SK-N-SH treated with all-trans-retinoic acid at 6 μM for 48 hours (cell line): ENCODE results near the gene RNF157.

ENCODE experiments used
- ATAC-seq: fragments of 200-7000 bp; cut with Tn5 transposase; 3 replicates; pipeline ENCODE4 v1.9.1; 2020; ENCODE audit warnings: mild to moderate bottlenecking, moderate library complexity
- ARNTL ChIP-seq: fragments of 450-650 bp; formaldehyde crosslinking; IDR thresholded peaks from 2 replicates; pipeline ENCODE4 v1.5.0; 2020; ENCODE audit warnings: low read depth, mild to moderate bottlenecking, moderate library complexity, borderline replicate concordance
- ESRRG ChIP-seq: fragments of 250-450 bp; sonication (Bioruptor Pico); IDR thresholded peaks from 2 replicates; pipeline ENCODE4 v1.6.1; 2021; ENCODE audit warnings: mild to moderate bottlenecking
- GLIS3 ChIP-seq: fragments of 250-450 bp; sonication (Bioruptor Pico); IDR thresholded peaks from 2 replicates; pipeline ENCODE4 v1.5.0; 2020; ENCODE audit warnings: mild to moderate bottlenecking, moderate library complexity
- OSR1 ChIP-seq: fragments of 250-450 bp; sonication (Bioruptor Pico); IDR thresholded peaks from 2 replicates; pipeline ENCODE4 v1.8.0; 2022; ENCODE audit warnings: moderate library complexity, mild to moderate bottlenecking, inconsistent platforms
- TCF4 ChIP-seq: fragments of 250-450 bp; sonication (Bioruptor Pico); IDR thresholded peaks from 2 replicates; pipeline ENCODE4 v1.8.0; 2021; ENCODE audit warnings: mild to moderate bottlenecking, moderate library complexity, borderline replicate concordance
- ZNF70 ChIP-seq: fragments of 450-650 bp; formaldehyde crosslinking; IDR thresholded peaks from 2 replicates; pipeline ENCODE4 v1.5.0; 2020; ENCODE audit warnings: mild to moderate bottlenecking, moderate library complexity
- ZNF8 ChIP-seq: fragments of 450-650 bp; formaldehyde crosslinking; IDR thresholded peaks from 2 replicates; pipeline ENCODE4 v1.5.0; 2020; ENCODE audit warnings: mild to moderate bottlenecking, moderate library complexity
- TF ChIP-seq, protein P1 (sequence below): fragments of 250-450 bp; sonication (Bioruptor Pico); IDR thresholded peaks from 2 replicates; pipeline ENCODE4 v1.8.0; 2021; ENCODE audit warnings: low read depth, mild to moderate bottlenecking, moderate library complexity, borderline replicate concordance
- TF ChIP-seq, protein P2 (sequence below): fragments of 250-450 bp; sonication (Bioruptor Pico); IDR thresholded peaks from 2 replicates; pipeline ENCODE4 v1.5.0; 2020; ENCODE audit warnings: mild to moderate bottlenecking, moderate library complexity
- TF ChIP-seq, protein P3 (sequence below): fragments of 250-450 bp; sonication (Bioruptor Pico); IDR thresholded peaks from 2 replicates; pipeline ENCODE4 v1.5.1; 2020; ENCODE audit warnings: low read depth, mild to moderate bottlenecking, moderate library complexity

The RNF157 gene

DNA sequence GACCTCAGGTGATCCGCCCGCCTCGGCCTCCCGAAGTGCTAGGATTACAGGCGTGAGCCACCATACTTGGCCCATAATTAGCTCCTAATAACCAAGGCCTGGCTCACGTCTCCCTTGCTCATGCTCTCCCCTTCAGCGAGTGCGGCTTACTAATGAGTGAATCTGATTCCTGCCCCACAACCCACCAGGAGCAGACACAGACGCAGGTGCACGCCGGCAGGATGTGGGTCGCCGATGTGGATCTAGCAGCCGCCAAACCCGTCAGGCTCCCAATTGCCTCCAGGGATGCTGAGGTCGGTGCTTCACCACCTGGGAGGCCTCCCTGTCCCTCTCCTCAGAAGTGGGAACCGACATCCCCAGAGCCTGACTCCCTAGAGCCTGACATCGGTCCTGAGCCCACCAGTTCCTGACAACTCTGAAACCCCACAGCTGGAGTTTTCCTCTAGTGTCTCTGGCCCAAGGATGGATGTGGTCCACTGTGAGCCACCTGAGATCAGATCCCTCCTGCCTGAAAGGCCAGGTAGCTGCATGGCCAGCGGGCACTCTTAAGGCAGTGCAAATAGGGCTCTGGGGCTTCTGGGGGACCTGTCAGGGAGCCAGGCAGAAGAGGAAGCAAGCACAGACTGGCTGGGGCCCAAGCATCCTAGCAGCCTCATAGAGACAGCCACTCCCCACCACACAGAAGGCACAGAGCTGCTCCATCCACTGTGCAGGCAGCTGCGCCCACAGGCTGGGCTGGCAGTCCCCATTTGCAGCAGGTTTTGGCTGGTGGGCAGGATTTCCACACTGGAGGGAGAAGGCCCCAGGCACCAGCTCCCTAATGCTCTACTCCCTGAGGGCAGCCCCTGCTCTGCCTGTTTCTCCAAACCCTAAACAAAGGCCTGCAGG lies 147.5 kb downstream of the RNF157 start:
- TF ChIP-seq, protein P1, sequence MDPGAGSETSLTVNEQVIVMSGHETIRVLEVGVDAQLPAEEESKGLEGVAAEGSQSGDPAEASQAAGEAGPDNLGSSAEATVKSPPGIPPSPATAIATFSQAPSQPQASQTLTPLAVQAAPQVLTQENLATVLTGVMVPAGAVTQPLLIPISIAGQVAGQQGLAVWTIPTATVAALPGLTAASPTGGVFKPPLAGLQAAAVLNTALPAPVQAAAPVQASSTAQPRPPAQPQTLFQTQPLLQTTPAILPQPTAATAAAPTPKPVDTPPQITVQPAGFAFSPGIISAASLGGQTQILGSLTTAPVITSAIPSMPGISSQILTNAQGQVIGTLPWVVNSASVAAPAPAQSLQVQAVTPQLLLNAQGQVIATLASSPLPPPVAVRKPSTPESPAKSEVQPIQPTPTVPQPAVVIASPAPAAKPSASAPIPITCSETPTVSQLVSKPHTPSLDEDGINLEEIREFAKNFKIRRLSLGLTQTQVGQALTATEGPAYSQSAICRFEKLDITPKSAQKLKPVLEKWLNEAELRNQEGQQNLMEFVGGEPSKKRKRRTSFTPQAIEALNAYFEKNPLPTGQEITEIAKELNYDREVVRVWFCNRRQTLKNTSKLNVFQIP (CRISPR knock-in tag), result no peak
- TF ChIP-seq TCF4 (CRISPR knock-in tag) (no peak), ZNF70 (no peak), ESRRG (CRISPR knock-in tag) (no peak), OSR1 (CRISPR knock-in tag) (no peak), ARNTL (CRISPR knock-in tag) (no peak), ZNF8 (CRISPR knock-in tag) (no peak), GLIS3 (no peak)
- TF ChIP-seq, protein P2, sequence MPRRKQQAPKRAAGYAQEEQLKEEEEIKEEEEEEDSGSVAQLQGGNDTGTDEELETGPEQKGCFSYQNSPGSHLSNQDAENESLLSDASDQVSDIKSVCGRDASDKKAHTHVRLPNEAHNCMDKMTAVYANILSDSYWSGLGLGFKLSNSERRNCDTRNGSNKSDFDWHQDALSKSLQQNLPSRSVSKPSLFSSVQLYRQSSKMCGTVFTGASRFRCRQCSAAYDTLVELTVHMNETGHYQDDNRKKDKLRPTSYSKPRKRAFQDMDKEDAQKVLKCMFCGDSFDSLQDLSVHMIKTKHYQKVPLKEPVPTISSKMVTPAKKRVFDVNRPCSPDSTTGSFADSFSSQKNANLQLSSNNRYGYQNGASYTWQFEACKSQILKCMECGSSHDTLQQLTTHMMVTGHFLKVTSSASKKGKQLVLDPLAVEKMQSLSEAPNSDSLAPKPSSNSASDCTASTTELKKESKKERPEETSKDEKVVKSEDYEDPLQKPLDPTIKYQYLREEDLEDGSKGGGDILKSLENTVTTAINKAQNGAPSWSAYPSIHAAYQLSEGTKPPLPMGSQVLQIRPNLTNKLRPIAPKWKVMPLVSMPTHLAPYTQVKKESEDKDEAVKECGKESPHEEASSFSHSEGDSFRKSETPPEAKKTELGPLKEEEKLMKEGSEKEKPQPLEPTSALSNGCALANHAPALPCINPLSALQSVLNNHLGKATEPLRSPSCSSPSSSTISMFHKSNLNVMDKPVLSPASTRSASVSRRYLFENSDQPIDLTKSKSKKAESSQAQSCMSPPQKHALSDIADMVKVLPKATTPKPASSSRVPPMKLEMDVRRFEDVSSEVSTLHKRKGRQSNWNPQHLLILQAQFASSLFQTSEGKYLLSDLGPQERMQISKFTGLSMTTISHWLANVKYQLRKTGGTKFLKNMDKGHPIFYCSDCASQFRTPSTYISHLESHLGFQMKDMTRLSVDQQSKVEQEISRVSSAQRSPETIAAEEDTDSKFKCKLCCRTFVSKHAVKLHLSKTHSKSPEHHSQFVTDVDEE, result no peak
- TF ChIP-seq, protein P3, sequence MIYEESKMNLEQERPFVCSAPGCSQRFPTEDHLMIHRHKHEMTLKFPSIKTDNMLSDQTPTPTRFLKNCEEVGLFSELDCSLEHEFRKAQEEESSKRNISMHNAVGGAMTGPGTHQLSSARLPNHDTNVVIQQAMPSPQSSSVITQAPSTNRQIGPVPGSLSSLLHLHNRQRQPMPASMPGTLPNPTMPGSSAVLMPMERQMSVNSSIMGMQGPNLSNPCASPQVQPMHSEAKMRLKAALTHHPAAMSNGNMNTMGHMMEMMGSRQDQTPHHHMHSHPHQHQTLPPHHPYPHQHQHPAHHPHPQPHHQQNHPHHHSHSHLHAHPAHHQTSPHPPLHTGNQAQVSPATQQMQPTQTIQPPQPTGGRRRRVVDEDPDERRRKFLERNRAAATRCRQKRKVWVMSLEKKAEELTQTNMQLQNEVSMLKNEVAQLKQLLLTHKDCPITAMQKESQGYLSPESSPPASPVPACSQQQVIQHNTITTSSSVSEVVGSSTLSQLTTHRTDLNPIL, result no peak
- no peak for ATAC-seq
